Right kidney (tissue), 1 donor: ENCODE results near the gene AGXT2.

ENCODE experiments used
- DNase-seq: peaks from one replicate; pipeline ENCODE4 v3.0.0-alpha.2; 2016

The AGXT2 gene

GRCh38 chr5:34968258-34968657 lies 79.5 kb downstream of the AGXT2 start:
- no peak for DNase-seq

GRCh38 chr5:34967540-34967939 lies 80.2 kb downstream of the AGXT2 start:
- no peak for DNase-seq

GRCh38 chr5:34959323-34959722 lies 88.4 kb downstream of the AGXT2 start:
- no peak for DNase-seq

GRCh38 chr5:34957857-34958690 lies 89.7 kb downstream of the AGXT2 start:
- no peak for DNase-seq

- DNase-seq: no peak
Measured at GRCh38 chr5:34957321-34957720, 90.4 kb downstream of the AGXT2 start.
